Left lung (tissue), 10 donors: ENCODE results near the gene ZNF100. TPM values are rescaled to one million over a fixed set of nuclear protein-coding genes. Genes with fewer than 3 reads are reported as not detected.
"Not testable (repeated sequence)": the region's sequence is repeated elsewhere in the genome, so short reads cannot be mapped to it uniquely, and the experiment has no call there.

ENCODE experiments used
- ATAC-seq: fragments of 200-7000 bp; cut with Tn5 transposase; one replicate; pipeline ENCODE4 v1.9.1; 2020; ENCODE audit warnings: moderate library complexity
- DNase-seq, 4 donors: peaks; one replicate each; pipeline ENCODE4 v3.0.0-alpha.2; 2013 to 2020
- H3K27ac ChIP-seq, 2 donors: fragments of 200-600 bp; sonication (generic) in 1 of 2; one replicate each; pipeline versions ENCODE4 v1.5.0 to v1.8.0; 2020 to 2021
- H3K27me3 ChIP-seq, 2 donors: fragments of 200-600 bp; sonication (generic) in 1 of 2; one replicate each; pipeline versions ENCODE4 v1.5.0 to v1.8.0; 2020 to 2021
- H3K36me3 ChIP-seq, 2 donors: fragments of 200-600 bp; sonication (generic) in 1 of 2; one replicate each; pipeline versions ENCODE4 v1.5.0 to v1.8.0; 2020 to 2021
- H3K4me1 ChIP-seq, 2 donors: fragments of 200-600 bp; one replicate each; pipeline ENCODE4 v1.8.0; 2021
- H3K4me3 ChIP-seq, 2 donors: fragments of 200-600 bp; sonication (generic) in 1 of 2; one replicate each; pipeline versions ENCODE4 v1.5.0 to v1.8.0; 2020 to 2021; ENCODE audit warnings: mild to moderate bottlenecking in 1 of 2
- H3K9me3 ChIP-seq, 2 donors: fragments of 200-600 bp; sonication (generic) in 1 of 2; one replicate each; pipeline versions ENCODE4 v1.5.0 to v1.8.0; 2020 to 2021
- intact Hi-C, 2 donors: fragments of 100-400 bp; cut with DNase I; formaldehyde crosslinking; loops; one replicate each; pipeline versions ENCODE4 v1.11.2 to v1.14.2; 2022
- polyA plus RNA-seq, 6 donors: library from polyadenylated mRNA; unstranded; fragments of 120-200 nt; gene quantifications; one replicate each; pipeline ENCODE4 v1.2.1, GENCODE V29; 2013; ENCODE audit not compliant: insufficient read length in 6 of 6
- total RNA-seq, 2 donors: library from RNA; stranded (reverse); fragmentation: NEBNext Ultra II Directional; extraction: Animal tissue kit (Norgen Biotek cat#: 25700); gene quantifications; one replicate each; pipeline ENCODE4 v1.2.1, GENCODE V29; 2021
- TF ChIP-seq, protein P1 (sequence below), 2 donors: fragments of 200-600 bp; sonication (generic) in 1 of 2; IDR thresholded peaks; one replicate each; pipeline versions ENCODE4 v1.5.0 to v1.8.0; 2021; ENCODE audit warnings: antibody characterized with exemption in 2 of 2
- donor health status: DM: no; HTN: yes; CAD: no.
- donor health status: DM: no; HTN: no; CAD: no.

Gene ZNF100
- total and polyA plus RNA-seq, 8 donors: 8.5 to 22.0 (median 14.7) TPM

- no peaks in the 10 kb centered on the region for H3K4me1 ChIP-seq
Measured at GRCh38 chr19:21786936-21787335, 19.6 kb upstream of the ZNF100 start.

DNA sequence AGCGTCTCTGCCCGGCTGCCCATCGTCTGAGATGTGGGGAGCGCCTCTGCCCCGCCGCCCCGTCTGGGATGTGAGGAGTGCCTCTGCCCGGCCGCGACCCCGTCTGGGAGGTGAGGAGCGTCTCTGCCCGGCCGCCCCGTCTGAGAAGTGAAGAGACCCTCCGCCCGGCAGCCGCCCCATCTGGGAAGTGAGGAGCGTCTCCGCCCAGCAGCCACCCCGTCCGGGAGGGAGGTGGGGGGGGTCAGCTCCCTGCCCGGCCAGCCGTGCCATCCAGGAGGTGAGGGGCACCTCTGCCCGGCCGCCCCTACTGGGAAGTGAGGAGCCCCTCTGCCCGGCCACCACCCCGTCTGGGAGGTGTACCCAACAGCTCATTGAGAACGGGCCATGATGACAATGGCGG lies 8.4 kb upstream of the ZNF100 start:
- H3K27me3 ChIP-seq, H3K4me1 ChIP-seq, DNase-seq, H3K36me3 ChIP-seq, ATAC-seq, intact Hi-C loops, H3K4me3 ChIP-seq, H3K27ac ChIP-seq: not testable (repeated sequence)
- peaks cover 0 to 11% of the 10 kb centered on the region in 2 donors for H3K9me3 ChIP-seq

More at GRCh38 chr19:21786936-21787335, 19.6 kb upstream of the ZNF100 start:
- DNase-seq: no peak
- ATAC-seq: no peak
- Histone ChIP-seq H3K4me3 (no peak overlapping the region), H3K27ac (no peak overlapping the region), H3K9me3 (peaks cover 0 to 51% of the 10 kb centered on the region in 2 donors), H3K36me3 (no peaks in the 10 kb centered on the region), H3K27me3 (no peaks in the 10 kb centered on the region)
- TF ChIP-seq, protein P1, sequence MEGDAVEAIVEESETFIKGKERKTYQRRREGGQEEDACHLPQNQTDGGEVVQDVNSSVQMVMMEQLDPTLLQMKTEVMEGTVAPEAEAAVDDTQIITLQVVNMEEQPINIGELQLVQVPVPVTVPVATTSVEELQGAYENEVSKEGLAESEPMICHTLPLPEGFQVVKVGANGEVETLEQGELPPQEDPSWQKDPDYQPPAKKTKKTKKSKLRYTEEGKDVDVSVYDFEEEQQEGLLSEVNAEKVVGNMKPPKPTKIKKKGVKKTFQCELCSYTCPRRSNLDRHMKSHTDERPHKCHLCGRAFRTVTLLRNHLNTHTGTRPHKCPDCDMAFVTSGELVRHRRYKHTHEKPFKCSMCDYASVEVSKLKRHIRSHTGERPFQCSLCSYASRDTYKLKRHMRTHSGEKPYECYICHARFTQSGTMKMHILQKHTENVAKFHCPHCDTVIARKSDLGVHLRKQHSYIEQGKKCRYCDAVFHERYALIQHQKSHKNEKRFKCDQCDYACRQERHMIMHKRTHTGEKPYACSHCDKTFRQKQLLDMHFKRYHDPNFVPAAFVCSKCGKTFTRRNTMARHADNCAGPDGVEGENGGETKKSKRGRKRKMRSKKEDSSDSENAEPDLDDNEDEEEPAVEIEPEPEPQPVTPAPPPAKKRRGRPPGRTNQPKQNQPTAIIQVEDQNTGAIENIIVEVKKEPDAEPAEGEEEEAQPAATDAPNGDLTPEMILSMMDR (IDR thresholded peaks at IDR 0.05): no peak
- intact Hi-C loops: no loop called here

- Histone ChIP-seq H3K36me3 (peaks cover 0 to 28% of the 10 kb centered on the region in 2 donors), H3K4me3 (peak overlapping the region; percentile 72 to 88), H3K27ac (peak overlapping the region; percentile 88 to 91), H3K4me1 (peaks cover 9 to 11% of the 10 kb centered on the region in 2 donors)
- H3K9me3 ChIP-seq, intact Hi-C loops, H3K27me3 ChIP-seq: not testable (repeated sequence)
- DNase-seq (peak in 1 of 4 donors; percentile 1), ATAC-seq (peak; percentile 20)
Measured at GRCh38 chr19:21766705-21767064, 694 bp downstream of the ZNF100 start.

DNA sequence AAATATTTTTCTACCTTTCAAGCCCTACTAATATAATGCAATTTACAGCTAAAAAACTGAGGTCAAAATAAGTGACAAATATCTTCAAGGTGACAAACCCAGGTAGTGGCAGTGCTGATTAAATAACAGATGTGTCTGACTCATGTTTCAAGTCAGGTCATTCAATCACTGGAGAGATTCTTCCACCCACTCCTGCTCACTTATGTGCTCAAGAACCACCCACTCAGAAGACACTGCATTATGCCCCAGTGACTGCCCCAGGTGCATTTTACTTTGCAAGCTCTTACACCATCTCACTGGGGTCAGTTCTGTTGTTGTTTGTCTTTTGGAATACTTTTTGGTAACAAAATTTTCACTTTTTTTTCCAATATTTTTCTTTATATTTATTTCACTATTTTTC lies 2.2 kb downstream of the ZNF100 start:
- Histone ChIP-seq H3K4me3 (no peak overlapping the region), H3K27ac (no peak overlapping the region), H3K9me3 (no peaks in the 10 kb centered on the region), H3K36me3 (peaks cover 0 to 44% of the 10 kb centered on the region in 2 donors), H3K4me1 (peaks cover 9 to 11% of the 10 kb centered on the region in 2 donors), H3K27me3 (no peaks in the 10 kb centered on the region)
- peak; percentile 7 for ATAC-seq
- no peak for DNase-seq
- intact Hi-C loops: no loop called here
- TF ChIP-seq, protein P1 (IDR thresholded peaks at IDR 0.05): no peak

DNA sequence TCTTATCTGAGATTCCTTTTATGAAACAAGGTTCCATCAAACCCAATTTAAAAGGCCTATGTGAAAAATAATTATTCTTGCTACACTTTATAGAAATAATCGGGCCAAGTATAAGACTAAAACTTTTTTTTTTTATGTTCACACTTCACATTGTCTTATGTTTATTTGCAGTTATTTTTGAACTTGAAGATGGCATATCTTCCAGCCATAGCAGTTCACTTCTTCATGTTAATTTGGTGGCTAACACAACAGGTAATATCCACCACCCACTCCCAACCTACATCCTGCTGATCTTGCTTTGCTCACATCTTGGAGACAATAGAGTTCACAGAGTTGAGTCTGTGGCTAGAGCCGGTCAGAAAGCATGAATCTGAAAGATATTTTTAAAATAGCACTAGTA lies 5.8 kb downstream of the ZNF100 start:
- H3K27ac ChIP-seq, H3K9me3 ChIP-seq, DNase-seq, H3K4me3 ChIP-seq, H3K27me3 ChIP-seq, ATAC-seq, intact Hi-C loops, H3K4me1 ChIP-seq: not testable (repeated sequence)
- H3K36me3 ChIP-seq: peaks cover 0 to 76% of the 10 kb centered on the region in 2 donors

GRCh38 chr19:21758296-21758695 lies 9.1 kb downstream of the ZNF100 start:
- Histone ChIP-seq H3K9me3 (peaks cover 0 to 7% of the 10 kb centered on the region in 2 donors), H3K4me1 (no peaks in the 10 kb centered on the region), H3K36me3 (peaks cover 0 to 83% of the 10 kb centered on the region in 2 donors), H3K4me3 (no peak overlapping the region), H3K27me3 (no peaks in the 10 kb centered on the region), H3K27ac (no peak overlapping the region)
- DNase-seq (no peak), ATAC-seq (no peak)
- intact Hi-C loops: no loop called here
- TF ChIP-seq, protein P1 (IDR thresholded peaks at IDR 0.05): no peak

- Histone ChIP-seq H3K9me3 (peaks cover 0 to 22% of the 10 kb centered on the region in 2 donors), H3K36me3 (peaks cover 0 to 83% of the 10 kb centered on the region in 2 donors)
- ATAC-seq, H3K27ac ChIP-seq, H3K27me3 ChIP-seq, DNase-seq, H3K4me3 ChIP-seq, intact Hi-C loops, H3K4me1 ChIP-seq: not testable (repeated sequence)
Measured at GRCh38 chr19:21755555-21755954, 11.8 kb downstream of the ZNF100 start.
